K562 (cell line): ENCODE data around the gene PRKAG1. TPM values are rescaled to one million over a fixed set of nuclear protein-coding genes. Genes with fewer than 3 reads are reported as not detected.

Source experiments
- ATAC-seq: fragments of 200-7000 bp; cut with Tn5 transposase; 3 replicates; pipeline ENCODE4 v1.9.1; 2020; ENCODE audit warnings: moderate library complexity
- BruUV-seq: library from RNA; stranded (reverse); fragments of 400-500 nt; replicated peaks from 2 replicates; lab custom pipeline; 2021; lab: Mats Ljungman, UMichigan
- CTCF ChIA-PET: fragments of 300-600 bp; formaldehyde crosslinking; extraction: SDS; loops from one replicate; lab custom pipeline; 2021; ENCODE audit warnings: low intra/inter-chr PET ratio; lab: Yijun Ruan, JAX
- POLR2A ChIA-PET: fragments of 300-600, 350-650 bp; sonication (Branson Sonifier 250); formaldehyde crosslinking; extraction: SDS; loops from one replicate; lab custom pipeline; 2021; ENCODE audit warnings: antibody characterized with exemption, inconsistent platforms; lab: Yijun Ruan, JAX
- DNase-seq, 4 experiments: peaks; one replicate each; pipeline versions ENCODE4 v3.0.0 to v3.0.0-alpha.2; 2011 to 2018; ENCODE audit warnings: low spot score in 3 of 4, mixed read lengths in 3 of 4; ENCODE audit errors: extremely low read depth in 1 of 4
- FAIRE-seq: peaks from 2 replicates; lab custom pipeline; 2011; peaks lifted over from hg19 to GRCh38; lab: Jason Lieb, UNC
- H2AFZ ChIP-seq: 2 replicates; pipeline ENCODE4 v1.6.0; 2011; ENCODE audit warnings: low read depth, low read length, control low read depth, inconsistent platforms
- H3K27ac ChIP-seq: fragments of 200-600 bp; 3 replicates; pipeline ENCODE4 v1.8.0; 2011; ENCODE audit warnings: low read depth, mild to moderate bottlenecking, control low read depth, inconsistent platforms, low read length, moderate library complexity, mixed read lengths; ENCODE audit errors: extremely low read depth
- H3K27me3 ChIP-seq, 2 experiments: fragments of 300-600 bp in 1 of 2; 2 replicates in 1 of 2; 3 replicates in 1 of 2; pipeline versions ENCODE4 v1.6.0 to v1.8.0; 2011; ENCODE audit warnings: inconsistent platforms in 2 of 2, low read length in 2 of 2, mild to moderate bottlenecking in 1 of 2, mixed read lengths in 1 of 2, moderate library complexity in 1 of 2; ENCODE audit not compliant: control insufficient read depth in 2 of 2, insufficient read depth in 2 of 2
- H3K36me3 ChIP-seq: fragments of 300-600 bp; 3 replicates; pipeline ENCODE4 v1.8.0; 2011; ENCODE audit warnings: mild to moderate bottlenecking, low read length, inconsistent platforms; ENCODE audit not compliant: control insufficient read depth, insufficient read depth
- H3K4me1 ChIP-seq, 2 experiments: fragments of 200-600 bp in 1 of 2; replicated peaks in 1 of 2; 2 replicates in 1 of 2; 3 replicates in 1 of 2; pipeline versions ENCODE4 v1.5.1 to v1.8.0; 2011; ENCODE audit warnings: inconsistent platforms in 2 of 2, low read length in 2 of 2, mild to moderate bottlenecking in 1 of 2, mixed read lengths in 1 of 2, moderate library complexity in 1 of 2; ENCODE audit not compliant: control insufficient read depth in 2 of 2, insufficient read depth in 2 of 2
- H3K4me2 ChIP-seq: 2 replicates; pipeline ENCODE4 v1.6.1; 2011; ENCODE audit warnings: low read length, control low read depth, inconsistent platforms, mixed read lengths; ENCODE audit not compliant: insufficient read depth
- H3K4me3 ChIP-seq: fragments of 200-600 bp; sonication (generic), shearing (Covaris generic); 2 replicates; pipeline ENCODE4 v1.5.1; 2016; ENCODE audit warnings: control low read depth, inconsistent platforms
- H3K79me2 ChIP-seq: fragments of 200-600 bp; 3 replicates; pipeline ENCODE4 v1.8.0; 2011; ENCODE audit warnings: low read length, inconsistent platforms; ENCODE audit not compliant: control insufficient read depth, insufficient read depth
- H3K9ac ChIP-seq, 2 experiments: 2 replicates each; pipeline versions ENCODE4 v1.6.0 to v1.6.1; 2011; ENCODE audit warnings: low read depth in 2 of 2, low read length in 2 of 2, control low read depth in 1 of 2, inconsistent platforms in 1 of 2, mild to moderate bottlenecking in 1 of 2, mixed read lengths in 1 of 2; ENCODE audit not compliant: insufficient read depth in 1 of 2
- H3K9me1 ChIP-seq: one replicate; pipeline ENCODE4 v1.6.0; 2011; ENCODE audit warnings: inconsistent platforms, mild to moderate bottlenecking, low read length, moderate library complexity; ENCODE audit not compliant: control insufficient read depth, insufficient read depth
- H3K9me3 ChIP-seq: replicated peaks from 2 replicates; pipeline ENCODE4 v1.5.1; 2011; ENCODE audit warnings: low read depth, low read length, inconsistent platforms; ENCODE audit not compliant: control insufficient read depth, insufficient read depth
- H4K20me1 ChIP-seq: replicated peaks from 2 replicates; pipeline ENCODE4 v1.6.1; 2011; ENCODE audit warnings: low read length, inconsistent platforms, mixed read lengths; ENCODE audit not compliant: control insufficient read depth, insufficient read depth
- ATF6 ChIP-seq: sonication (generic); formaldehyde crosslinking; IDR thresholded peaks from 2 replicates; pipeline ENCODE4 v1.4.0; 2020; ENCODE audit warnings: mild to moderate bottlenecking, missing genetic modification reagents
- CAMTA2 ChIP-seq: fragments of 250-450 bp; sonication (Bioruptor Pico); conservative IDR thresholded peaks from 2 replicates; pipeline ENCODE4 v1.5.1; 2022
- CREM ChIP-seq: IDR thresholded peaks from 2 replicates; pipeline ENCODE4 v1.6.1; 2014; ENCODE audit warnings: antibody characterized with exemption, low read depth
- FOXM1 ChIP-seq, 2 experiments: fragments of 450-650 bp in 1 of 2; sonication (generic) in 1 of 2; formaldehyde crosslinking in 1 of 2; IDR thresholded peaks; 2 replicates each; pipeline versions ENCODE4 v1.6.1 to v1.9.0; 2017 to 2022; ENCODE audit warnings: low read depth in 2 of 2, mild to moderate bottlenecking in 2 of 2, missing genetic modification reagents in 1 of 2, moderate library complexity in 1 of 2
- GABPB2 ChIP-seq: fragments of 250-450 bp; sonication (Bioruptor Pico); conservative IDR thresholded peaks from 2 replicates; pipeline ENCODE4 v1.5.1; 2021; ENCODE audit warnings: mild to moderate bottlenecking
- KHSRP ChIP-seq: fragments of 450-650 bp; IDR thresholded peaks from 2 replicates; pipeline ENCODE4 v1.6.1; 2017
- MCM3 ChIP-seq: fragments of 450-650 bp; IDR thresholded peaks from 2 replicates; pipeline ENCODE4 v1.6.1; 2016
- MLX ChIP-seq, 2 experiments: fragments of 450-650 bp in 1 of 2; sonication (generic) in 1 of 2; formaldehyde crosslinking; conservative IDR thresholded peaks; 2 replicates each; pipeline versions ENCODE4 v1.4.0 to v1.8.1; 2020 to 2022; ENCODE audit warnings: mild to moderate bottlenecking in 1 of 2, missing genetic modification reagents in 1 of 2
- NEUROD1 ChIP-seq: fragments of 150-350 bp; IDR thresholded peaks from 2 replicates; pipeline ENCODE4 v1.6.1; 2014; ENCODE audit warnings: borderline replicate concordance, low read length, low read depth; ENCODE audit not compliant: partially characterized antibody
- PTTG1 ChIP-seq: fragments of 450-650 bp; IDR thresholded peaks from 2 replicates; pipeline ENCODE4 v1.6.1; 2016; ENCODE audit warnings: low read depth, mild to moderate bottlenecking, missing genetic modification characterization, missing compliant biosample characterization
- SAP30 ChIP-seq: fragments of 200-600 bp; sonication (generic); IDR thresholded peaks from 2 replicates; pipeline ENCODE4 v1.6.1; 2012; ENCODE audit warnings: borderline replicate concordance, low read depth, mild to moderate bottlenecking, moderate library complexity, low read length, control low read depth, inconsistent platforms; ENCODE audit not compliant: insufficient read depth, poor library complexity, severe bottlenecking
- TARDBP ChIP-seq: fragments of 450-650 bp; IDR thresholded peaks from 2 replicates; pipeline ENCODE4 v1.6.1; 2016
- TEAD1 ChIP-seq, 2 experiments: fragments of 450-650 bp in 1 of 2; sonication (generic) in 1 of 2; formaldehyde crosslinking; IDR thresholded peaks; 2 replicates each; pipeline versions ENCODE4 v1.4.0 to v1.8.0; 2020 to 2022; ENCODE audit warnings: mild to moderate bottlenecking in 2 of 2, missing genetic modification reagents in 1 of 2
- ZNF316 ChIP-seq: fragments of 450-650 bp; IDR thresholded peaks from 2 replicates; pipeline ENCODE4 v1.6.1; 2016
- ZNF609 ChIP-seq: sonication (generic); formaldehyde crosslinking; IDR thresholded peaks from 2 replicates; pipeline ENCODE4 v1.8.1; 2023; ENCODE audit warnings: missing genetic modification reagents, mild to moderate bottlenecking, borderline replicate concordance
- WGBS: fragments of 100-300 bp; shearing (Covaris generic); methylation state at CpG from one replicate; pipeline ENCODE4 v1.1.6; 2016; ENCODE audit warnings: low coverage, mixed read lengths; ENCODE audit not compliant: insufficient coverage; ENCODE audit errors: missing lambda C conversion rate; 5-methylcytosine and 5-hydroxymethylcytosine counted together
- in situ Hi-C: fragments of 300-500 bp; cut with MboI; formaldehyde crosslinking; loops from 4 replicates; pipeline ENCODE4 v1.15.0; 2018; ENCODE audit warnings: inconsistent platforms, mixed read lengths
- intact Hi-C: fragments of 100-400 bp; cut with micrococcal nuclease; formaldehyde crosslinking; loops from 2 replicates; pipeline ENCODE4 v1.14.2; 2022
- polyA plus RNA-seq, 8 experiments: library from polyadenylated mRNA; depleted of rRNA in 4 of 8; stranded (reverse) in 5 of 8; unstranded in 3 of 8; fragments of >200 nt; fragmentation: Nextera tagmentation in 2 of 8; fragmentation: Illumina TruSeq in 1 of 8; extraction: Ambion mirVana in 2 of 8; extraction: Trizol in 1 of 8; gene quantifications; 2 replicates each; pipeline versions ENCODE4 v1.2.1 to v1.2.3, GENCODE V29; 2011 to 2014; ENCODE audit warnings: inconsistent platforms in 1 of 8, missing spikeins in 1 of 8
- total RNA-seq, 7 experiments: library from RNA; depleted of rRNA in 6 of 7; stranded (reverse); fragments of >200 nt in 6 of 7; fragmentation: Illumina TruSeq in 2 of 7; extraction: Trizol in 2 of 7; gene quantifications; 2 replicates each; pipeline versions ENCODE4 v1.2.1 to v1.2.3, GENCODE V29; 2011 to 2021; ENCODE audit warnings: low replicate concordance in 1 of 7

Gene PRKAG1
- total and polyA plus RNA-seq, 9 of the 15 experiments (the other 6 are each of a cell fraction or from before 2014, with no cell fraction given): 51.1 to 126 (median 79.1) TPM

GRCh38 chr12:49019120-49019430, 499 bp upstream of the PRKAG1 start:
- Histone ChIP-seq H2AFZ (peak overlapping the region; percentile 78), H3K4me1 (peaks cover 38 to 48% of the 10 kb centered on the region in 2 experiments), H3K27me3 (no peaks in the 10 kb centered on the region), H3K9me1 (no peaks in the 10 kb centered on the region), H3K4me2 (peak overlapping the region; percentile 86), H3K9me3 (no peaks in the 10 kb centered on the region), H3K9ac (peak overlapping the region; percentile 93 to 99), H3K79me2 (peaks cover 30% of the 10 kb centered on the region), H4K20me1 (0 out of 2 replicates have a peak, but pooled peaks cover 3% of the 10 kb centered on the region), H3K4me3 (peak overlapping the region; percentile 69), H3K36me3 (peaks cover 51% of the 10 kb centered on the region), H3K27ac (peak overlapping the region; percentile 99)
- ATAC-seq: peak; percentile 12
- intact Hi-C loops (loop anchor here (2.0 kb wide), 1 partner anchor 22 kb away; no protein-coding TSS in a partner anchor), in situ Hi-C loops (no loop called here)
- under 1% methylated on average over 8 of the region's 8 CpGs for WGBS
- TSS peak; percentile 94 for BruUV-seq
- ChIA-PET POLR2A (interaction anchor here (1.1 to 6.8 kb wide), 4 partner anchors 9 to 23 kb away, joined by 5 to 78 read pairs (median 6); partner anchors contain the start of gene DDN), CTCF (interaction anchor here (0.5 to 0.6 kb wide), 2 partner anchors 22 to 128 kb away, joined by 3 to 5 read pairs; no protein-coding TSS in a partner anchor)
- FAIRE-seq: no peak
- DNase-seq: no peak
- TF ChIP-seq TARDBP (no peak), MLX (CRISPR knock-in tag; conservative IDR thresholded peaks at IDR 0.05) (no peak), GABPB2 (CRISPR knock-in tag) (no peak), PTTG1 (no peak), ATF6 (no peak), TEAD1 (CRISPR knock-in tag; IDR thresholded peaks at IDR 0.05) (no peak), ZNF609 (CRISPR knock-in tag) (no peak), CAMTA2 (CRISPR knock-in tag) (no peak), NEUROD1 (no peak), ZNF316 (peak; percentile 87), MCM3 (no peak), SAP30 (no peak), FOXM1 (IDR thresholded peaks at IDR 0.05; ENCODE audit: low read depth) (peak; percentile 16; the same call in 1 of the 2 replicates), FOXM1 (CRISPR knock-in tag; IDR thresholded peaks at IDR 0.05; ENCODE audit: low read depth) (no peak), CREM (no peak), KHSRP (peak; percentile 40; the same call in 1 of the 2 replicates)
